GM21447 (cell line): ENCODE results near the gene PDZK1IP1.
A peak's percentile ranks its signal among the peaks of the same experiment; 100 is the strongest.
"Not testable (repeated sequence)": the region's sequence is repeated elsewhere in the genome, so short reads cannot be mapped to it uniquely, and the experiment has no call there.

ENCODE experiments used
- ATAC-seq: cut with Tn5 transposase; IDR thresholded peaks from one replicate; pipeline ENCODE4 v1.9.1; 2021; ENCODE audit not compliant: unreplicated experiment

PDZK1IP1 gene

GRCh38 chr1:47198214-47198613, 8.4 kb upstream of the PDZK1IP1 start:
- no peak for ATAC-seq

DNA sequence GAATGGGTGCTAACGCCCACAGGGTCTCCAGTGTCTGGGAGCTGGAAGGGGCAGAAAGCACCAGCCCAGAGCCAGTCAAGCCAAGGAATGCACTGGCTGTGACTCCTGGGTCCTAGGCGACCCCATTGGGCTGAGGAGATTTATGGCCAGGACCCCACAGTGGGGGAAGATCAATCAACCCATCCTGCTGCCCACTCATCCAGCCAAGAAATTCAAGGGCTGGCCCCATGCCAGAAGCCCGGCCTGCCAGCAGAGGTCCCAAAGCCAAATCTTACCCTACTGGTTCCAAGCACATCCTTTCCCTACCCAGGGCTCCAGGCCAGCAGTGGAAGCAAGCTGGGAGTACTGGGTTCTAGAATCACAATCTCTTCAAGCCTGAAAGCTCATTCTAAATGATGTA, 6.8 kb upstream of the PDZK1IP1 start:
- no peak for ATAC-seq

DNA sequence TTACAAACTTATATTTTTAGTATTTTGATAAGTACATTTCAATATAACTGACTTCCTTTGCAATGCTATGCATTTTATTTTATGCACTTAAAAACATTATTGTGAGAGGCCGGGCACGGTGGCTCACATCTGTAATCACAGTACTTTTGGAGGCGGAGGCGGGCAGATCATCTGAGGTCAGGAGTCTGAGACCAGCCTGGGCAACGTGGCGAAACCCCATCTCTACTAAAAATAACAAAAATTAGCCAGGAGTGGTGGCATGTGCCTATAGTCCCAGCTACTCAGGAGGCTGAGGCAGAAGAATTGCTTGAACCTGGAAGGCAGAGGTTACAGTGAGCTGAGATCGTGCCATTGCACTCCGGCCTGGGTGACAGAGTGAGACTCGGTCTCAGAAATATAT, 6.1 kb upstream of the PDZK1IP1 start:
- ATAC-seq, result not testable (repeated sequence)

GRCh38 chr1:47194311-47194710, 4.5 kb upstream of the PDZK1IP1 start:
- ATAC-seq, result no peak

GRCh38 chr1:47193496-47193895, 3.7 kb upstream of the PDZK1IP1 start:
- ATAC-seq, result not testable (repeated sequence)

DNA sequence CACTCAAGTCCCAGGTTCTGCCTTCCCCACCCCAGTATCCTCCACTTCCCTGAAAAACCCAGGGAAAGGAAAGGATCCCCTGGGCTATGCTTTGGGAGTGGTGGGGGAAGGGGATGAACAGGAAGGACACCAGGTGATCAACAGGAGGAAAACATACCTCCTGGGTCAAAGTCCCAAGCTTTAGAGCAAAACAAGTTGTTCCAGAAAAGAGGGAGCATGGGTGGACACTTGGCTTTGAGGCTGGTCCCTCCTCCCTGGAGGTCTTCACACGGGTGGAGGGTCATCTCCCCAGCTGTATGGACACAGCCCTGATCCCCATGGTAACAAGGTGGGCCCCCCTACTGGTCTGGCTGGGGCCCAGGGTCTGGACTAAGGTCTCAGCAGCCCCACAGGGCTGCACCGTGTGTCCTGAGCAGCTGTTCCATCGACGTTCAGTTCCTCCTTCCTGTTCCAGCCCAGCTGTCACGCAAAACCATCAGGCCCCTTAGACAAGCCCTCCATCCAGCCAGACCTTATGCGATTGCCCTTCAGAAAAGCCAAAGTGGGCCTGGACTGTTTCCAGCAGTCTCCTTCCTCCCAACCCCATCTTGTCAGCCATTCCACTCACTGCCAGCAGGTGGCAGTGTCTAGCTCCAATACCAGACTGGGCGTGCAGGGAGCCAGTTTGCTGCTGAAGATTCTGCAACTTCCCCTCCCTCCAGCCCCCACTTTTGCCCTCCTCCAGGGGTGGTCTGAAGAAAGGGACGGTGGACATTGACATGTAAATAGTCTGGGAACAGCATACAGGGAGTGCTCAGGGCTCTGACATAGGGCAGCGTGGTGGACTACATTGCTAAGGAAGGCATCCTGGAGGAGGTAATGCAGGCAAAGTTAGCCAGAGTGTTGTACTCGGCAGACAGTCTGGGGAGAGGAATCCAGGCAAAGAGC, 2.9 kb upstream of the PDZK1IP1 start:
- ATAC-seq, result peak; percentile 66

DNA sequence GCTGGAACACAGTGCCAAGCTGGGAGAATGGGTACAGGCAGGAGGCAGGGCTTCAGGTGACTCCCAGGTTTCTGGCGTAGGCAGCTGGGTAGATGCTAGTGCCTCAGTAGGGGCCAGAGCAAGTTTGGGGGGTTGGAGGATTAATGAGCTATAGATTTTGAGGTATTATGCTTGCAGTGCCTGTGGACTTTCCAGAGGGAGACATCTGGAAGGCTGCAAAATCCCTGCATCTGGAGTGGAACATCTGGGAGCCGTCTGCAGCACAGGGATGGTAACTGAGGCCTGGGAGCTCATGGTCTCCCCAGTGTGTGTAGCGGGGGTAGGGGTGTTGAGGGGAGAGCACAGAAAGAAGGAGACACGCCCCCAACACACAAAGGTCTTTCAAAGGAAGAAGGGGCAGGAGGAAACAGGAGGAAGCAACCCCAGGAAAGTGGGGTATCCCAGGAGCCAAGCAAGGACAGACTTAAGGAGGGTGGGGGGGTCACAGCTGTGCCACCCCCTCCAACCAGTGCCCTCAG, 2.2 kb upstream of the PDZK1IP1 start:
- no peak for ATAC-seq

DNA sequence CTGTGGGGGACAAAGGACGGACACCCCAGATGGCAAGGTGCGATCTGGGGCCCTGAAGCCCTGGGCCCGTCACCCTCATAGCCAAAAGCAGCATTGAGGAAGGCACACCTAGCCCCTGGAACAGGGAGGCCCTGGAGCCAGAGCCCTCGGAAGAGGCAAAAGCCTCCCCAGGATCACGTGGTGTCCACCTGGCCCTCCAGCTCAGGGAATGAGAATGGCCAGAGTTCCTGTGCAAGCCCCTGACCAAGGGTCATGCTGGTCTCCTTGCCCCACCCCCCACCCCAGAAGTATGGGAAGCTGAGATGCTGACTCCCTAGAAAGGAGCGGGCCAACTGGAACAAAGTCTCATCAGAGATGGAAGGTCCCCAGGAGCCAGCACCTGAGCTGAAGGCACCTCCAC, 1.0 kb upstream of the PDZK1IP1 start:
- ATAC-seq, result no peak

DNA sequence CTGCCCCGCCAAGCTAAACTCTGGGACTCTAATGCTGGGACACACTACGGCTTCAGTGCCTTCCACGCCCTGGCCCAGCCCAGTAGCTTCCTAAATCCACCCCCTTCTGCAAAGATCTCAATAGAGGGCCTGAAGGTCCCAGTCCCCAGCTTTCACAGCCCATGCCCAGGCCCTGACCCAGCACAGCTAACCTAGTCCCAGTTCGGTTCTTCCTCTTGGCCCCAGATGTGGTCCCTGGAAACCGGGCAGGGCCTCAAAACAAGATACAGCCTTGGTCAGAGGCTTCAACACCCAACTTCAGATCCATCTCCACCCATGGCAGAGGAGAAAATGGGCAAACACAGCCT, 646 bp upstream of the PDZK1IP1 start:
- ATAC-seq, result no peak

- ATAC-seq, result no peak
Observed at GRCh38 chr1:47188791-47189785, 748 bp downstream of the PDZK1IP1 start.

GRCh38 chr1:47187926-47188250, 1.9 kb downstream of the PDZK1IP1 start:
- no peak for ATAC-seq

DNA sequence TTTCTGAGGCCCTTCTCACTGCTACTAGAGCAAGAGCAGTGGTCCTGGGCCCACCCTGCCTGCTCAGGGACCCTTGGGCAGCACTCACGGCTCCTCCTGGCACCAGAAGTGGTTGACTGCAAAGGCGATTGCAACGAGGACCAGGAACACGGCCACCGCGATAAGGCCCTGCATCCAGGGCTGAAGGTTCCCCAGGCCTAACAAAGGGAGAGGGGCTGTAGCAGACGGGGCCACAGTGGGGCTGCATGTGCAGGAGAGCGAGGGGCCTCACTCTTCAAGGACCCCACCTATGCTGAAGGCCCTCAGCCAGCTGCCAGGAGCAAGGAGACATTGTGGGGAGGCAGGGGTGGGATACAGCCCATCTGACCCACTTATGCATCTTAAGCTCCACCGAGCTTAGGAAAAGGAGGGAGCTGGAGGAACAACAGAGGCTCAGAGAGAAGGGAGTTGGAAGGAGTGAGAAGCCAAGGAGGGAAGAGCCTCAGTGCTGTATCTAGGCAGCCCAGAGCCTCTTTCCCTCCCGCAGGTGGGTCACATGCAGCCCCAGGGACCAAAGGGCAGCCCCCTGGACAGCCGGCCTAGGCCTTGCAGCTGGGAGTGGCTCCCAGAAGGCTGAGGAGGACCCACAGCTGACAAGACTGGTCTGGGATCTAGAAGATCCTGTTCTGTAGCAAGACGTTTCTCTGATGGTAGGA, 2.5 kb downstream of the PDZK1IP1 start:
- ATAC-seq, result no peak

DNA sequence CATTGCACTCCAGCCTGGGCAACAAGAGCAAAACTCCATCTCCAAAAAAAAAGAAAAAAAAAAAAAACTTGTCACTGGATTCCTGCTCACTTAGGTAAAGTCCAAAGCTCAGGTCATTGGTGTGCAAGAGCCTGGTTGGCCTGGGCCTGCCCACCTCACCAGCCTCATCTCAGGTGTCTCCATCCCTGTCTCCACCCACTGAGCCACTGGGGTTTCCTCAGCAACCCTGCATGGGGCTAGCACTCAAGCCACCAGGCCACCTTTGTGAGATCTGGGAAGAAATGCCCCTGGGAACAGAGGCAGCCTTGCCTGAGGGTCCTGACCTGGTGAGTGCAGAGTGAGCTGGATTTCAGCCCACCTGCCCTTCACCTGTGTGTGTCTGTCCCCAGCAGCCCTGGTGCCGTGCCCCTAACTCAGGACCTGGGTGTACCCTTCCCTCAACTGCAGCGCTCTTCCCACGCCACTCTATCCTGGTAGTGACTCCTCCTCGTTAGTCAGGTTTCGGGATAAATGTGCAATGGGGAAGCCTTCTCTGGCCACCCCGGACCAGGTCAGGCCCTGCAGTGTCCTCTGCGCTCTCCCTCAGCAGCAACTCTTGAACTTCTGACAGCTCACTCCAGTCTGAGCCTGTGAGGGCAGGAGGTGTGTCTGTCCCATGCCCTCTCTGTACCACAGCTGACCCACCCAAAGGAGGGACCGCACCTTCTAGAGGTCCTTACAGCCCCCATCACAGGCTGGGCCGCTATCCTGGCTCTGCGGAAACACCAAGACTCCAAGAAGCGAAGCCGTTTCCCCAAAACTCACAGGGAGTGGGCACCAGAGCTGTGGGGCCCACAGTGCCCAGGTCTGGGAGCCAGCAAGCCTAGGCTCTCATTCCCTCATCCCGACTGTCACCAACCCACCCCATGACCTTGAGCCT, 3.3 kb downstream of the PDZK1IP1 start:
- ATAC-seq, result no peak

- no peak for ATAC-seq
Observed at GRCh38 chr1:47184822-47185677, 4.8 kb downstream of the PDZK1IP1 start.

DNA sequence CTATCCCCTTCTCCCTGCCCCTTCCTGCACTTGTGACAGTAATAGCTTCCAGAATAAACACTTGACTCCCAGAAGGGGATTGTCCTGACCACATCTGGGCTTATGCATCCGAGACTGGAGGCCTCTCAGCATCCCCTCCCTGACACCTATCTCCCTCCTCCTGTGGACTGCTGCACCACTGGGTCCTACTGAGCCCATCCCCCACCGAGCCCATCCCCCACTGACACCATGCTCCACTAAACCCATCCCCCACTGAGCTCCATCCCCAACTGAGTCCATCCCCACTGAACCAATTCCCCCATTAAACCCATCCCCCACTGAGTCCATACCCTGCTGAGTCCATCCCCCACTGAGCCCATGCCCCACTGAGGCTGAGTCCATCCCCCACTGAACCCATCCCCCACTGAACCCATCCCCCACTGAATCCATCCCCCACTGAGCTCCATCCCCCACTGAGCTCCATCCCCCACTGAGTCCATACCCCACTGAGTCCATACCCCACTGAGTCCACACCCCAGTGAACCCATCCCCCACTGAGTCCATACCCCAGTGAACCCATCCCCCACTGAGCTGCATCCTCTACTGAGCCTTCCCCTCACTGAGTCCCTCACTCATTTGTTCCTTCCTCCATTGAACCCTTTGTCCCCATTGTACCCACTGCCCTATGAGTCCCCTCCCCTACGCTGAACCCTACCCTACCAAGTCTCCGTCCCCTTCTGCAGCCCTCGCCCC, 5.6 kb downstream of the PDZK1IP1 start:
- no peak for ATAC-seq

- no peak for ATAC-seq
Observed at GRCh38 chr1:47183308-47184089, 6.3 kb downstream of the PDZK1IP1 start.

GRCh38 chr1:47182676-47183235, 7.1 kb downstream of the PDZK1IP1 start:
- no peak for ATAC-seq
